HG03064 (cell line): ENCODE data around the gene TRPM2.
"Not testable (repeated sequence)": the region's sequence is repeated elsewhere in the genome, so short reads cannot be mapped to it uniquely, and the experiment has no call there.

ENCODE experiments used
- ATAC-seq: cut with Tn5 transposase; IDR thresholded peaks from one replicate; pipeline ENCODE4 v1.9.1; 2021; ENCODE audit warnings: low read depth; ENCODE audit not compliant: unreplicated experiment

Gene TRPM2

GRCh38 chr21:44405948-44406872, 52.8 kb downstream of the TRPM2 start:
- ATAC-seq: no peak

- ATAC-seq: no peak
Measured at GRCh38 chr21:44406953-44407352, 53.5 kb downstream of the TRPM2 start.

- no peak for ATAC-seq
Measured at GRCh38 chr21:44407493-44407892, 54.1 kb downstream of the TRPM2 start.

GRCh38 chr21:44408226-44408625, 54.8 kb downstream of the TRPM2 start:
- ATAC-seq: no peak

- ATAC-seq: no peak
Measured at GRCh38 chr21:44413566-44414290, 60.3 kb downstream of the TRPM2 start.

GRCh38 chr21:44414291-44415072, 61.1 kb downstream of the TRPM2 start:
- no peak for ATAC-seq

GRCh38 chr21:44415073-44416025, 61.9 kb downstream of the TRPM2 start:
- ATAC-seq: no peak

GRCh38 chr21:44416193-44416592, 62.8 kb downstream of the TRPM2 start:
- no peak for ATAC-seq

- not testable (repeated sequence) for ATAC-seq
Measured at GRCh38 chr21:44417621-44418107, 64.2 kb downstream of the TRPM2 start.

GRCh38 chr21:44418108-44418875, 64.9 kb downstream of the TRPM2 start:
- no peak for ATAC-seq

GRCh38 chr21:44418876-44419230, 65.4 kb downstream of the TRPM2 start:
- no peak for ATAC-seq

GRCh38 chr21:44419679-44420078, 66.3 kb downstream of the TRPM2 start:
- ATAC-seq: no peak

GRCh38 chr21:44420416-44421205, 67.2 kb downstream of the TRPM2 start:
- ATAC-seq: no peak

- no peak for ATAC-seq
Measured at GRCh38 chr21:44421901-44422840, 68.8 kb downstream of the TRPM2 start.

GRCh38 chr21:44423312-44423821, 69.9 kb downstream of the TRPM2 start:
- no peak for ATAC-seq

- ATAC-seq: no peak
Measured at GRCh38 chr21:44423941-44424607, 70.7 kb downstream of the TRPM2 start.
